Loucy (cell line): ENCODE results near the gene FBXO36.
"Not testable (repeated sequence)": the region's sequence is repeated elsewhere in the genome, so short reads cannot be mapped to it uniquely, and the experiment has no call there.

Experiments
- EZH2phosphoT487 ChIP-seq: fragments of 200-600 bp; IDR thresholded peaks from 2 replicates; pipeline ENCODE4 v1.6.1; 2018; ENCODE audit warnings: antibody characterized with exemption, mild to moderate bottlenecking, moderate library complexity, borderline replicate concordance
- TF ChIP-seq, protein P1 (sequence below): fragments of 200-600 bp; sonication (generic); conservative IDR thresholded peaks from 2 replicates; pipeline ENCODE4 v1.5.1; 2014; ENCODE audit warnings: mild to moderate bottlenecking, antibody characterized with exemption, low read length

DNA sequence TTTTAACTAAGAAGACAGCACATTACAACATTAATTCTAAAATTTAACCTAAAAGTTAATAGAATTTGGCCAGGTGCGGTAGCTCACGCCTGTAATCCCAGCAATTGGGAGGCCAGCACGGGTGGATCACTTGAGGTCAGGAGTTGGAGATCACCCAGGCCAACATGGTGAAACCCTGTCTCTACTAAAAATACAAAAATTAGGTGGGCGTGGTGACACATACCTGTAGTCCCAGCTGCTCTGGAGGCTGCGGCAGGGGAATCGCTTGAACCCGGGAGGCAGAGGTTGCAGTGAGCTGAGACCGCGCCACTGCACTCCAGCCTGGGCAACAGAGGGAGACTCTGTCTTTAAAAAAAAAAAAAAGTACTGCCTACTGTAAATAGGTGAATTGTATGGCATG, 21.8 kb upstream of the FBXO36 start:
- TF ChIP-seq, protein P1, sequence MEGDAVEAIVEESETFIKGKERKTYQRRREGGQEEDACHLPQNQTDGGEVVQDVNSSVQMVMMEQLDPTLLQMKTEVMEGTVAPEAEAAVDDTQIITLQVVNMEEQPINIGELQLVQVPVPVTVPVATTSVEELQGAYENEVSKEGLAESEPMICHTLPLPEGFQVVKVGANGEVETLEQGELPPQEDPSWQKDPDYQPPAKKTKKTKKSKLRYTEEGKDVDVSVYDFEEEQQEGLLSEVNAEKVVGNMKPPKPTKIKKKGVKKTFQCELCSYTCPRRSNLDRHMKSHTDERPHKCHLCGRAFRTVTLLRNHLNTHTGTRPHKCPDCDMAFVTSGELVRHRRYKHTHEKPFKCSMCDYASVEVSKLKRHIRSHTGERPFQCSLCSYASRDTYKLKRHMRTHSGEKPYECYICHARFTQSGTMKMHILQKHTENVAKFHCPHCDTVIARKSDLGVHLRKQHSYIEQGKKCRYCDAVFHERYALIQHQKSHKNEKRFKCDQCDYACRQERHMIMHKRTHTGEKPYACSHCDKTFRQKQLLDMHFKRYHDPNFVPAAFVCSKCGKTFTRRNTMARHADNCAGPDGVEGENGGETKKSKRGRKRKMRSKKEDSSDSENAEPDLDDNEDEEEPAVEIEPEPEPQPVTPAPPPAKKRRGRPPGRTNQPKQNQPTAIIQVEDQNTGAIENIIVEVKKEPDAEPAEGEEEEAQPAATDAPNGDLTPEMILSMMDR = not testable (repeated sequence)
- TF ChIP-seq EZH2phosphoT487 = not testable (repeated sequence)
